IPS-18a (cell line): Measurements from ENCODE around the gene CLIC3.

ENCODE experiments used
- H3K27ac ChIP-seq: one replicate; pipeline ENCODE4 v1.5.1; 2013; ENCODE audit warnings: low read length
- H3K27me3 ChIP-seq: one replicate; pipeline ENCODE4 v1.6.1; 2013; ENCODE audit warnings: mild to moderate bottlenecking, low read length; ENCODE audit not compliant: control insufficient read depth, insufficient read depth
- H3K36me3 ChIP-seq: one replicate; pipeline ENCODE4 v1.6.1; 2013; ENCODE audit warnings: low read depth, low read length; ENCODE audit not compliant: control insufficient read depth
- H3K4me1 ChIP-seq: one replicate; pipeline ENCODE4 v1.6.1; 2013; ENCODE audit warnings: low read depth, low read length; ENCODE audit not compliant: control insufficient read depth
- H3K4me3 ChIP-seq: one replicate; pipeline ENCODE4 v1.5.1; 2013; ENCODE audit warnings: low read length
- H3K9ac ChIP-seq: one replicate; pipeline ENCODE4 v1.6.1; 2013; ENCODE audit warnings: mild to moderate bottlenecking, low read length, moderate library complexity
- H3K9me3 ChIP-seq: one replicate; pipeline ENCODE4 v1.6.1; 2013; ENCODE audit warnings: low read depth, low read length; ENCODE audit not compliant: control insufficient read depth

Gene CLIC3

GRCh38 chr9:136982232-136983051, 13.9 kb downstream of the CLIC3 start, which contains the start of gene LCNL1:
TSS of gene LCNL1 (plus strand) at chr9:136982993. CDS start at chr9:136983587, 594 bp downstream.
- no peak within 1 kb of the TSS for H3K9ac ChIP-seq

GRCh38 chr9:136981588-136982231, 14.7 kb downstream of the CLIC3 start:
- Histone ChIP-seq H3K9me3 (no peaks in the 10 kb centered on the region), H3K9ac (no peak overlapping the region), H3K27ac (no peak overlapping the region), H3K27me3 (peaks cover 32% of the 10 kb centered on the region), H3K4me3 (no peak overlapping the region), H3K36me3 (no peaks in the 10 kb centered on the region), H3K4me1 (peaks cover 3% of the 10 kb centered on the region)

More at GRCh38 chr9:136982232-136983051, 13.9 kb downstream of the CLIC3 start, which contains the start of gene LCNL1:
- no peaks in the 10 kb centered on the region for H3K36me3 ChIP-seq
- H3K27me3 ChIP-seq: peaks cover 27% of the 10 kb centered on the region
- no peaks in the 10 kb centered on the region for H3K4me1 ChIP-seq
- H3K9me3 ChIP-seq: no peaks in the 10 kb centered on the region
- H3K27ac ChIP-seq: no peak within 1 kb of the TSS
- no peak within 1 kb of the TSS for H3K4me3 ChIP-seq

- Histone ChIP-seq H3K36me3 (no peaks in the 10 kb centered on the region), H3K27ac (no peak overlapping the region), H3K4me1 (peaks cover 3% of the 10 kb centered on the region), H3K9me3 (no peaks in the 10 kb centered on the region), H3K4me3 (no peak overlapping the region), H3K27me3 (peaks cover 26% of the 10 kb centered on the region), H3K9ac (no peak overlapping the region)
Observed at GRCh38 chr9:136980669-136981478, 15.5 kb downstream of the CLIC3 start.

- Histone ChIP-seq H3K27me3 (peaks cover 17% of the 10 kb centered on the region), H3K9me3 (no peaks in the 10 kb centered on the region), H3K9ac (no peak overlapping the region), H3K4me3 (no peak overlapping the region), H3K4me1 (peaks cover 3% of the 10 kb centered on the region), H3K36me3 (no peaks in the 10 kb centered on the region), H3K27ac (no peak overlapping the region)
Observed at GRCh38 chr9:136979769-136980587, 16.4 kb downstream of the CLIC3 start.

GRCh38 chr9:136978865-136979544, 17.4 kb downstream of the CLIC3 start:
- H3K4me1 ChIP-seq: peaks cover 3% of the 10 kb centered on the region
- no peak overlapping the region for H3K27ac ChIP-seq
- peaks cover 7% of the 10 kb centered on the region for H3K27me3 ChIP-seq
- H3K9ac ChIP-seq: no peak overlapping the region
- no peaks in the 10 kb centered on the region for H3K36me3 ChIP-seq
- no peaks in the 10 kb centered on the region for H3K9me3 ChIP-seq
- no peak overlapping the region for H3K4me3 ChIP-seq

- no peak overlapping the region for H3K27ac ChIP-seq
- H3K4me1 ChIP-seq: peaks cover 3% of the 10 kb centered on the region
- peak overlapping the region; percentile 58 for H3K4me3 ChIP-seq
- no peaks in the 10 kb centered on the region for H3K36me3 ChIP-seq
- H3K27me3 ChIP-seq: peaks cover 4% of the 10 kb centered on the region
- H3K9me3 ChIP-seq: no peaks in the 10 kb centered on the region
- H3K9ac ChIP-seq: no peak overlapping the region
Observed at GRCh38 chr9:136978073-136978864, 18.1 kb downstream of the CLIC3 start.

GRCh38 chr9:136977649-136978072, 18.7 kb downstream of the CLIC3 start:
- Histone ChIP-seq H3K9me3 (no peaks in the 10 kb centered on the region), H3K27me3 (peaks cover 4% of the 10 kb centered on the region), H3K36me3 (no peaks in the 10 kb centered on the region), H3K9ac (no peak overlapping the region), H3K4me1 (peaks cover 3% of the 10 kb centered on the region), H3K27ac (no peak overlapping the region), H3K4me3 (peak overlapping the region; percentile 58)

- no peaks in the 10 kb centered on the region for H3K36me3 ChIP-seq
- no peak within 1 kb of the TSS for H3K27ac ChIP-seq
- peak within 1 kb of the TSS; percentile 58 for H3K4me3 ChIP-seq
- no peaks in the 10 kb centered on the region for H3K9me3 ChIP-seq
- no peak within 1 kb of the TSS for H3K9ac ChIP-seq
- H3K27me3 ChIP-seq: peaks cover 4% of the 10 kb centered on the region
- peaks cover 3% of the 10 kb centered on the region for H3K4me1 ChIP-seq
Observed at GRCh38 chr9:136977223-136977622, 19.1 kb downstream of the CLIC3 start, which contains the start of gene PTGDS. TSS of gene PTGDS (plus strand) at chr9:136977504. CDS start at chr9:136977579, 75 bp downstream.

GRCh38 chr9:136975644-136976043, 20.7 kb downstream of the CLIC3 start:
- Histone ChIP-seq H3K36me3 (no peaks in the 10 kb centered on the region), H3K27me3 (peaks cover 4% of the 10 kb centered on the region), H3K4me3 (no peak overlapping the region), H3K4me1 (peaks cover 3% of the 10 kb centered on the region), H3K9me3 (no peaks in the 10 kb centered on the region), H3K27ac (no peak overlapping the region), H3K9ac (no peak overlapping the region)
